Keratinocyte (primary cell): Measurements from ENCODE around the gene CTNNA2. TPM values are rescaled to one million over a fixed set of nuclear protein-coding genes. Genes with fewer than 3 reads are reported as not detected.

Source experiments
- DNase-seq: peaks from one replicate; pipeline ENCODE4 v3.0.0-alpha.2; 2011; ENCODE audit warnings: low read depth, missing footprints, low spot score
- FAIRE-seq: peaks from 2 replicates; lab custom pipeline; 2011; peaks lifted over from hg19 to GRCh38; lab: Jason Lieb, UNC
- H2AFZ ChIP-seq: 2 replicates; pipeline ENCODE4 v1.6.0; 2012; ENCODE audit warnings: low read length, control low read depth, inconsistent platforms; ENCODE audit not compliant: control insufficient read depth
- H3K27ac ChIP-seq: 2 replicates; pipeline ENCODE4 v1.5.1; 2011; ENCODE audit warnings: low read length; ENCODE audit not compliant: control insufficient read depth, insufficient read depth
- H3K27me3 ChIP-seq: 3 replicates; pipeline ENCODE4 v1.6.0; 2011; ENCODE audit warnings: low read length; ENCODE audit not compliant: control insufficient read depth, insufficient read depth; ENCODE audit errors: extremely low read depth
- H3K36me3 ChIP-seq, 2 experiments: 2 replicates in 1 of 2; 3 replicates in 1 of 2; pipeline ENCODE4 v1.5.1; 2011; ENCODE audit warnings: low read length in 2 of 2, mild to moderate bottlenecking in 1 of 2; ENCODE audit not compliant: control insufficient read depth in 2 of 2, insufficient read depth in 2 of 2; ENCODE audit errors: extremely low read depth in 1 of 2
- H3K4me1 ChIP-seq: 3 replicates; pipeline ENCODE4 v1.5.1; 2011; ENCODE audit warnings: low read length; ENCODE audit not compliant: control insufficient read depth, insufficient read depth; ENCODE audit errors: extremely low read depth
- H3K4me2 ChIP-seq: 3 replicates; pipeline ENCODE4 v1.6.0; 2011; ENCODE audit warnings: low read depth, low read length; ENCODE audit not compliant: control insufficient read depth, insufficient read depth; ENCODE audit errors: extremely low read depth
- H3K4me3 ChIP-seq, 3 experiments: fragments of 200-600 bp in 1 of 3; sonication (generic) in 1 of 3; 2 replicates in 2 of 3; 3 replicates in 1 of 3; pipeline ENCODE4 v1.5.1; 2011 to 2016; ENCODE audit warnings: low read length in 3 of 3, mild to moderate bottlenecking in 3 of 3, control low read depth in 2 of 3, inconsistent platforms in 1 of 3, low read depth in 1 of 3, mixed read lengths in 1 of 3, mixed run types in 1 of 3, moderate library complexity in 1 of 3; ENCODE audit not compliant: control insufficient read depth in 2 of 3, insufficient read depth in 2 of 3; ENCODE audit errors: extremely low read depth in 1 of 3
- H3K79me2 ChIP-seq: 2 replicates; pipeline ENCODE4 v1.6.0; 2012; ENCODE audit warnings: low read length; ENCODE audit not compliant: control insufficient read depth, insufficient read depth
- H3K9ac ChIP-seq: 3 replicates; pipeline ENCODE4 v1.6.0; 2011; ENCODE audit warnings: low read length; ENCODE audit not compliant: control insufficient read depth, insufficient read depth; ENCODE audit errors: extremely low read depth
- H3K9me1 ChIP-seq: 3 replicates; pipeline ENCODE4 v1.6.0; 2011; ENCODE audit warnings: low read length; ENCODE audit not compliant: control insufficient read depth, insufficient read depth; ENCODE audit errors: extremely low read depth
- H3K9me3 ChIP-seq: 2 replicates; pipeline ENCODE4 v1.5.1; 2012; ENCODE audit warnings: low read depth, low read length; ENCODE audit not compliant: control insufficient read depth
- H4K20me1 ChIP-seq: 3 replicates; pipeline ENCODE4 v1.6.0; 2011; ENCODE audit warnings: low read length; ENCODE audit not compliant: control insufficient read depth, insufficient read depth; ENCODE audit errors: extremely low read depth
- EZH2 ChIP-seq: IDR thresholded peaks from one replicate; pipeline ENCODE4 v1.6.1; 2012; ENCODE audit warnings: inconsistent platforms, mild to moderate bottlenecking, low read length, moderate library complexity
- dilution Hi-C: fragments of 300-500 bp; cut with MboI; formaldehyde crosslinking; loops from one replicate; pipeline ENCODE4 v1.7.0; 2020; ENCODE audit warnings: low sequenced_read_pairs; ENCODE audit not compliant: extremely low pct_ligation_motif_present
- polyA plus RNA-seq, 5 experiments: library from polyadenylated mRNA; depleted of rRNA in 3 of 5; stranded (reverse) in 3 of 5; stranded (forward) in 1 of 5; unstranded in 1 of 5; fragments of >200 nt; gene quantifications; 1 replicate in 1 of 5; 2 replicates in 3 of 5; 3 replicates in 1 of 5; pipeline versions ENCODE4 v1.2.1 to v1.2.3, GENCODE V29; 2011 to 2012; ENCODE audit warnings: missing spikeins in 2 of 5, low read depth in 1 of 5, low replicate concordance in 1 of 5
- TF ChIP-seq, protein P1 (sequence below), 3 experiments: IDR thresholded peaks in 1 of 3; conservative IDR thresholded peaks in 1 of 3; optimal IDR thresholded peaks in 1 of 3; 2 replicates in 2 of 3; 3 replicates in 1 of 3; pipeline versions ENCODE3 to v1.5.1; 2011; ENCODE audit warnings: low read length in 3 of 3, mild to moderate bottlenecking in 3 of 3, moderate library complexity in 2 of 3, control low read depth in 1 of 3, inconsistent platforms in 1 of 3; ENCODE audit not compliant: insufficient read depth in 2 of 3; ENCODE audit errors: extremely low read depth in 1 of 3

Gene CTNNA2
- polyA plus RNA-seq, 1 donor (not counting 4 experiments of a cell fraction or from before 2014, with no cell fraction given), result not detected

DNA sequence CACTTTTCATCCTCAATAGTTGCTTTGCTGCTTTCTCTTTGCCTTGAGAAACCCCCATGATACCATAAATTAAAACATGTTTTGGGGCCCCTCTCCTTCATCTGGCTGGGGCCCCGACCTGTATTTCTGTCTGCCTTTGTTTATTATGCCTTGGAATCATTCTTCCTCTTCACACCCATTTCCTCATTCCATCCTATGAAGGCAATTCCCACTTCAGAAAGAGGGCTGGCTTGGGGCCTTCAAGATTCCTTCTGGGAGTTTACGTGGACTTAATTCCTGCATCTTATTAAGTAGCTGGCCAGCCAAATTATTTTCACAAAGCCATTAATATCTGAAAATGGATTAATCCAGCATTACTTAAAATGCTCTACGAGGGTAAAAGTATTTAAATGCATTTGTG, 798.5 kb downstream of the CTNNA2 start:
- Histone ChIP-seq H3K4me3 (no peak overlapping the region), H3K4me2 (no peak overlapping the region), H3K27me3 (no peaks in the 10 kb centered on the region), H3K27ac (no peak overlapping the region), H2AFZ (no peak overlapping the region), H4K20me1 (no peaks in the 10 kb centered on the region), H3K9me1 (no peaks in the 10 kb centered on the region), H3K36me3 (no peaks in the 10 kb centered on the region), H3K4me1 (no peaks in the 10 kb centered on the region), H3K9me3 (no peaks in the 10 kb centered on the region), H3K79me2 (no peaks in the 10 kb centered on the region), H3K9ac (no peak overlapping the region)
- dilution Hi-C loops, result no loop called here
- FAIRE-seq, result no peak
- TF ChIP-seq, protein P1, sequence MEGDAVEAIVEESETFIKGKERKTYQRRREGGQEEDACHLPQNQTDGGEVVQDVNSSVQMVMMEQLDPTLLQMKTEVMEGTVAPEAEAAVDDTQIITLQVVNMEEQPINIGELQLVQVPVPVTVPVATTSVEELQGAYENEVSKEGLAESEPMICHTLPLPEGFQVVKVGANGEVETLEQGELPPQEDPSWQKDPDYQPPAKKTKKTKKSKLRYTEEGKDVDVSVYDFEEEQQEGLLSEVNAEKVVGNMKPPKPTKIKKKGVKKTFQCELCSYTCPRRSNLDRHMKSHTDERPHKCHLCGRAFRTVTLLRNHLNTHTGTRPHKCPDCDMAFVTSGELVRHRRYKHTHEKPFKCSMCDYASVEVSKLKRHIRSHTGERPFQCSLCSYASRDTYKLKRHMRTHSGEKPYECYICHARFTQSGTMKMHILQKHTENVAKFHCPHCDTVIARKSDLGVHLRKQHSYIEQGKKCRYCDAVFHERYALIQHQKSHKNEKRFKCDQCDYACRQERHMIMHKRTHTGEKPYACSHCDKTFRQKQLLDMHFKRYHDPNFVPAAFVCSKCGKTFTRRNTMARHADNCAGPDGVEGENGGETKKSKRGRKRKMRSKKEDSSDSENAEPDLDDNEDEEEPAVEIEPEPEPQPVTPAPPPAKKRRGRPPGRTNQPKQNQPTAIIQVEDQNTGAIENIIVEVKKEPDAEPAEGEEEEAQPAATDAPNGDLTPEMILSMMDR (optimal IDR thresholded peaks at IDR 0.05 in 1 of 3, IDR thresholded peaks at IDR 0.05 in 1 of 3, conservative IDR thresholded peaks at IDR 0.05 in 1 of 3; ENCODE audit: extremely low read depth in 1 of 3, insufficient read depth in 2 of 3, low read length in 3 of 3), result no peak
- no peak for TF ChIP-seq EZH2
- no peak for DNase-seq

DNA sequence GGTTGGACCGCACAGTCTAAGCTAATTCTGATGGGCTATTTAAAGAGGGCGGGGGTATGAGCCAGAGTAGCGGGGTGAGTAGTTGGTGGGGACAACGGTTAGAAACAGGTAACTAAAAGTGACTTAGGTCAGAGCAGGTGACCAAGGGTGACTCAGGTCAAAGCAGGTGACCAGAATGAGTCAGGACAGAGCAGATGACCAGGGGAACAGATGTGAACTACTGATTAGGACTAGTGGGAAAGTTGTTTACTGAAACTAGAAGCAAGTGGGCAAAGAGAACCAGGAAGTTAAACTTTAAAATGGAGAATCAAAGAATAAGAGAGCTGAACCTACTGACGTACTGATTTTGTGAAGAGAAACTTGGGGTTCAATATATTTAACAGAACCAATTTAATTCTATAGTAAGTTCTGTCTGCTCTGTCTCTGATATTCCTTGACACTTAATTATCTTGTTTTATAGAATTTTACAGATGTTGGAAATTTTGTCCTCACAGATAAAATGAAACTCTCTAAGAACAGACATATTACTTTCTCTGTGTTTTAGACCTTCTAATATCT, 799.5 kb downstream of the CTNNA2 start:
- DNase-seq (no peak), FAIRE-seq (no peak)
- Histone ChIP-seq H4K20me1 (no peaks in the 10 kb centered on the region), H3K36me3 (no peaks in the 10 kb centered on the region), H3K4me2 (no peak overlapping the region), H3K9ac (no peak overlapping the region), H3K27ac (no peak overlapping the region), H2AFZ (no peak overlapping the region), H3K9me3 (no peaks in the 10 kb centered on the region), H3K4me1 (no peaks in the 10 kb centered on the region), H3K27me3 (no peaks in the 10 kb centered on the region), H3K79me2 (no peaks in the 10 kb centered on the region), H3K4me3 (no peak overlapping the region), H3K9me1 (no peaks in the 10 kb centered on the region)
- TF ChIP-seq, protein P1 (optimal IDR thresholded peaks at IDR 0.05 in 1 of 3, IDR thresholded peaks at IDR 0.05 in 1 of 3, conservative IDR thresholded peaks at IDR 0.05 in 1 of 3; ENCODE audit: extremely low read depth in 1 of 3, insufficient read depth in 2 of 3, low read length in 3 of 3), result no peak
- no peak for TF ChIP-seq EZH2
- dilution Hi-C loops, result no loop called here
